H1 (cell line): ENCODE measurements around the gene GDF9. TPM values are rescaled to one million over a fixed set of nuclear protein-coding genes. Genes with fewer than 3 reads are reported as not detected.

Source experiments
- CTCF ChIA-PET: fragments of 300-600 bp; sonication (Branson Sonifier 250); formaldehyde crosslinking; loops from one replicate; lab custom pipeline; 2021; ENCODE audit not compliant: partially characterized antibody; lab: Charles Lee
- POLR2A ChIA-PET: fragments of 300-600 bp; sonication (Branson Sonifier 250); formaldehyde crosslinking; loops from one replicate; lab custom pipeline; 2021; ENCODE audit warnings: inconsistent platforms; ENCODE audit not compliant: partially characterized antibody; lab: Charles Lee
- DNase-seq, 2 experiments: peaks; one replicate each; pipeline versions ENCODE4 v3.0.0 to v3.0.0-alpha.2; 2010 to 2022; ENCODE audit warnings: low spot score in 2 of 2, low read depth in 1 of 2, mixed read lengths in 1 of 2
- FAIRE-seq: peaks from 2 replicates; lab custom pipeline; 2011; peaks lifted over from hg19 to GRCh38; lab: Jason Lieb, UNC
- H2AFZ ChIP-seq: 2 replicates; pipeline ENCODE4 v1.8.1; 2012; ENCODE audit warnings: low read length, inconsistent platforms
- H2AK5ac ChIP-seq: 2 replicates; pipeline ENCODE4 v1.6.1; 2013; ENCODE audit warnings: low read depth, low read length
- H2BK120ac ChIP-seq: replicated peaks from 2 replicates; pipeline ENCODE3; 2013; ENCODE audit warnings: low read depth, low read length, inconsistent platforms
- H2BK12ac ChIP-seq: 2 replicates; pipeline ENCODE4 v1.6.1; 2013; ENCODE audit warnings: low read depth, low read length
- H2BK15ac ChIP-seq: 2 replicates; pipeline ENCODE4 v1.6.1; 2013; ENCODE audit warnings: low read length
- H2BK20ac ChIP-seq: 2 replicates; pipeline ENCODE4 v1.6.1; 2013; ENCODE audit warnings: low read length
- H2BK5ac ChIP-seq: 2 replicates; pipeline ENCODE4 v1.6.1; 2013; ENCODE audit warnings: low read depth, low read length
- H3K14ac ChIP-seq: 2 replicates; pipeline ENCODE4 v1.6.1; 2013; ENCODE audit warnings: inconsistent platforms; ENCODE audit not compliant: insufficient read length
- H3K18ac ChIP-seq: 2 replicates; pipeline ENCODE4 v1.6.1; 2013; ENCODE audit warnings: low read length; ENCODE audit errors: extremely low read depth
- H3K23ac ChIP-seq: 2 replicates; pipeline ENCODE4 v1.6.1; 2013; ENCODE audit warnings: inconsistent platforms; ENCODE audit not compliant: insufficient read length
- H3K23me2 ChIP-seq: 2 replicates; pipeline ENCODE4 v1.6.1; 2013; ENCODE audit warnings: low read depth, low read length
- H3K27ac ChIP-seq: 2 replicates; pipeline ENCODE4 v1.6.1; 2011; ENCODE audit warnings: low read depth, low read length, inconsistent platforms
- H3K27me3 ChIP-seq, 4 experiments: replicated peaks in 1 of 4; 1 replicate in 1 of 4; 2 replicates in 3 of 4; pipeline versions ENCODE4 v1.6.1 to v1.8.1; 2011 to 2013; ENCODE audit warnings: low read length in 3 of 4, mild to moderate bottlenecking in 3 of 4, inconsistent platforms in 2 of 4, mixed read lengths in 2 of 4, moderate library complexity in 1 of 4; ENCODE audit not compliant: control insufficient read depth in 3 of 4, insufficient read depth in 3 of 4; ENCODE audit errors: extremely low read depth in 1 of 4
- H3K36me3 ChIP-seq, 4 experiments: 2 replicates each; pipeline versions ENCODE4 v1.6.1 to v1.8.1; 2011 to 2013; ENCODE audit warnings: mild to moderate bottlenecking in 4 of 4, low read length in 3 of 4, moderate library complexity in 2 of 4, control low read depth in 1 of 4, inconsistent platforms in 1 of 4; ENCODE audit not compliant: insufficient read depth in 4 of 4, control insufficient read depth in 2 of 4
- H3K4ac ChIP-seq: replicated peaks from 2 replicates; pipeline ENCODE3; 2013; ENCODE audit warnings: low read length, low read depth, mixed read lengths, inconsistent platforms; ENCODE audit not compliant: insufficient read length
- H3K4me1 ChIP-seq, 4 experiments: replicated peaks in 1 of 4; 1 replicate in 1 of 4; 2 replicates in 3 of 4; pipeline versions ENCODE4 v1.6.1 to v1.8.1; 2011 to 2013; ENCODE audit warnings: low read length in 3 of 4, inconsistent platforms in 2 of 4, mixed read lengths in 1 of 4; ENCODE audit not compliant: insufficient read depth in 4 of 4, control insufficient read depth in 3 of 4
- H3K4me2 ChIP-seq, 2 experiments: 2 replicates each; pipeline versions ENCODE4 v1.6.1 to v1.8.1; 2011 to 2013; ENCODE audit warnings: low read depth in 2 of 2, low read length in 2 of 2, control low read depth in 1 of 2, inconsistent platforms in 1 of 2, mild to moderate bottlenecking in 1 of 2; ENCODE audit not compliant: insufficient read depth in 1 of 2
- H3K4me3 ChIP-seq, 4 experiments: fragments of 200-600, 300-600 bp in 1 of 4; sonication (generic), shearing (Covaris generic), sonication (Bioruptor Twin) in 1 of 4; 2 replicates each; pipeline versions ENCODE4 v1.5.1 to v1.8.1; 2011 to 2016; ENCODE audit warnings: low read length in 4 of 4, low read depth in 3 of 4, control low read depth in 2 of 4, inconsistent platforms in 2 of 4, mild to moderate bottlenecking in 2 of 4, mixed read lengths in 1 of 4, moderate library complexity in 1 of 4; ENCODE audit not compliant: insufficient read depth in 2 of 4; ENCODE audit errors: extremely low read depth in 1 of 4
- H3K56ac ChIP-seq: replicated peaks from 2 replicates; pipeline ENCODE3; 2013; ENCODE audit warnings: low read depth, mild to moderate bottlenecking, mixed read lengths, low read length, inconsistent platforms; ENCODE audit not compliant: insufficient read length
- H3K79me1 ChIP-seq: 2 replicates; pipeline ENCODE4 v1.6.1; 2013; ENCODE audit warnings: low read depth, low read length, control low read depth
- H3K79me2 ChIP-seq, 2 experiments: 2 replicates each; pipeline versions ENCODE4 v1.6.1 to v1.8.1; 2012 to 2013; ENCODE audit warnings: low read length in 2 of 2, mild to moderate bottlenecking in 2 of 2, inconsistent platforms in 1 of 2; ENCODE audit not compliant: insufficient read depth in 2 of 2, control insufficient read depth in 1 of 2
- H3K9ac ChIP-seq, 4 experiments: replicated peaks in 1 of 4; 1 replicate in 1 of 4; 2 replicates in 3 of 4; pipeline versions ENCODE4 v1.6.1 to v1.8.1; 2011 to 2013; ENCODE audit warnings: low read depth in 3 of 4, low read length in 3 of 4, control low read depth in 2 of 4, mild to moderate bottlenecking in 2 of 4, moderate library complexity in 2 of 4, inconsistent platforms in 1 of 4; ENCODE audit errors: extremely low read depth in 1 of 4
- H3K9me3 ChIP-seq, 2 experiments: 2 replicates each; pipeline versions ENCODE4 v1.6.1 to v1.8.1; 2012 to 2013; ENCODE audit warnings: mild to moderate bottlenecking in 2 of 2, moderate library complexity in 2 of 2, control low read depth in 1 of 2, inconsistent platforms in 1 of 2, low read depth in 1 of 2, low read length in 1 of 2, mixed read lengths in 1 of 2; ENCODE audit not compliant: insufficient read depth in 2 of 2
- H4K20me1 ChIP-seq, 2 experiments: replicated peaks in 1 of 2; 2 replicates each; pipeline versions ENCODE3 to v1.8.1; 2011 to 2013; ENCODE audit warnings: inconsistent platforms in 2 of 2, low read length in 2 of 2, mild to moderate bottlenecking in 1 of 2; ENCODE audit not compliant: insufficient read depth in 2 of 2, control insufficient read depth in 1 of 2
- H4K5ac ChIP-seq: 2 replicates; pipeline ENCODE4 v1.6.1; 2013; ENCODE audit warnings: low read length, low read depth, mixed read lengths, inconsistent platforms; ENCODE audit not compliant: insufficient read length
- H4K8ac ChIP-seq: 2 replicates; pipeline ENCODE4 v1.8.0; 2013; ENCODE audit warnings: mild to moderate bottlenecking, moderate library complexity, low read length, inconsistent platforms; ENCODE audit not compliant: insufficient read depth; ENCODE audit errors: extremely low read depth
- H4K91ac ChIP-seq: replicated peaks from 2 replicates; pipeline ENCODE3; 2013; ENCODE audit warnings: low read length, mixed read lengths, inconsistent platforms; ENCODE audit not compliant: insufficient read length
- RAD21 ChIP-seq, 2 experiments: IDR thresholded peaks in 1 of 2; conservative IDR thresholded peaks in 1 of 2; 2 replicates each; pipeline ENCODE4 v1.6.1; 2011; ENCODE audit warnings: low read depth in 2 of 2, low read length in 2 of 2, improper control_type of control experiment in 1 of 2, inconsistent platforms in 1 of 2, mild to moderate bottlenecking in 1 of 2, moderate library complexity in 1 of 2
- RNF2 ChIP-seq: fragments of 200-900, 300-1000 bp; sonication (generic); IDR thresholded peaks from 2 replicates; pipeline ENCODE4 v1.7.1; 2016; ENCODE audit warnings: borderline replicate concordance, low read depth, mild to moderate bottlenecking, antibody characterized with exemption, low read length; ENCODE audit not compliant: poor library complexity, severe bottlenecking; ENCODE audit errors: missing control alignments
- TAF7 ChIP-seq: optimal IDR thresholded peaks from 2 replicates; pipeline ENCODE3; 2011; ENCODE audit warnings: low read depth, mild to moderate bottlenecking, inconsistent platforms, low read length, moderate library complexity, borderline replicate concordance
- WGBS, 2 experiments: shearing (Covaris generic) in 1 of 2; methylation state at CpG; one replicate each; pipeline versions ENCODE4 v1.1.6 to v1.1.7; 2013 to 2015; ENCODE audit warnings: low lambda C conversion rate in 2 of 2, mixed read lengths in 2 of 2, inconsistent platforms in 1 of 2, low coverage in 1 of 2, missing lambda C conversion rate in 1 of 2; ENCODE audit not compliant: insufficient replicate concordance in 2 of 2, insufficient coverage in 1 of 2, insufficient read length in 1 of 2; ENCODE audit errors: extremely low coverage in 1 of 2, missing lambda C conversion rate in 1 of 2; 5-methylcytosine and 5-hydroxymethylcytosine counted together
- polyA plus RNA-seq, 7 experiments: library from polyadenylated mRNA; depleted of rRNA in 3 of 7; stranded (reverse) in 5 of 7; unstranded in 2 of 7; fragments of >200 nt in 5 of 7; fragments of 200-250 nt in 2 of 7; gene quantifications; 1 replicate in 5 of 7; 2 replicates in 1 of 7; 4 replicates in 1 of 7; pipeline versions ENCODE4 v1.2.1 to v1.2.3, GENCODE V29; 2011 to 2013; ENCODE audit warnings: missing spikeins in 2 of 7, mixed read lengths in 2 of 7
- total RNA-seq: library from RNA; stranded (reverse); fragmentation: NEBNext Ultra II Directional; extraction: Animal tissue kit (Norgen Biotek cat#: 25700); gene quantifications from 2 replicates; pipeline ENCODE4 v1.2.1, GENCODE V29; 2021
- TF ChIP-seq, protein P1 (sequence below), 3 experiments: IDR thresholded peaks; 1 replicate in 2 of 3; 2 replicates in 1 of 3; pipeline versions ENCODE4 v1.5.1 to v1.6.1; 2011; ENCODE audit warnings: low read length in 3 of 3, mild to moderate bottlenecking in 3 of 3, inconsistent platforms in 2 of 3, low read depth in 1 of 3, moderate library complexity in 1 of 3; ENCODE audit not compliant: insufficient read depth in 1 of 3; ENCODE audit errors: control extremely low read depth in 1 of 3

GDF9 gene
- total and polyA plus RNA-seq, 2 of the 8 experiments (the other 6 are each of a cell fraction or from before 2014, with no cell fraction given): 0.14 TPM; not detected in 1

DNA sequence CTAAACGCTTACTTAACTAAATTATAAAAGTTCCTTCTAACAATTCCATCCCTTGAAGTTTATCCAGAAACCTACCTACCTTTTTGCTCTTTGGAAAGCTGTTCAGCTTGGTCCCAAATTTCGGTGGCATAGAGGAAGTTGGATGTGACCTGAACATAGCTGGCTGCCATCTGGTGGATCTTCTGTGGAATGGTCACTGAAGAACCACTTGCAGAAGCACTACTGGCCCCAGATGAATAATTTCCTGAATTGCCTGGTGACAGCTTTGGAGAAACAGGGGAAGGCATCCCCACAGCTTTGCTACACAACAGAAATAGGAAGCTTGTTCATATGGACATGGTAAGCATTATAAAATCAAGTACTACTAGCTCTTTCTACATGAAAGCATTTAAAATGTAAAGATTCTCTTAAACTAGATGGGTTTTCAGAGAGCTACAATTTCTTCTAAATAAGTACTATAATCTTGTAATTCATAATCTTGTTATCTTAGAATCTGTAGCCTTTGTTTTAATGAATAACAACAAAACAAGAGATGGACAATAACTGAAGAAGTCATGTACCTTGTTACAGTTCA, 17.1 kb upstream of the GDF9 start:
- H2AFZ ChIP-seq: no peak overlapping the region
- POLR2A ChIA-PET: interaction anchor here (0.6 to 1.5 kb wide), 6 partner anchors 17 to 1235 kb away, joined by 3 to 8 read pairs (median 3); partner anchors contain the start of genes GDF9 and UQCRQ

More for the DNA sequence above, 17.1 kb upstream of the GDF9 start:
- Histone ChIP-seq H3K27me3 (no peaks in the 10 kb centered on the region), H3K27ac (no peak overlapping the region), H3K79me2 (no peaks in the 10 kb centered on the region), H2BK5ac (no peak overlapping the region), H4K91ac (no peak overlapping the region), H2BK15ac (no peak overlapping the region), H3K9ac (no peak overlapping the region), H3K9me3 (no peaks in the 10 kb centered on the region), H4K5ac (no peak overlapping the region), H2BK120ac (no peak overlapping the region), H4K20me1 (peaks cover 0 to 2% of the 10 kb centered on the region in 2 experiments), H4K8ac (no peak overlapping the region), H3K4ac (no peak overlapping the region), H3K23me2 (no peaks in the 10 kb centered on the region), H2BK20ac (no peak overlapping the region), H3K23ac (no peak overlapping the region), H3K4me2 (no peak overlapping the region), H2BK12ac (no peak overlapping the region), H3K4me3 (no peak overlapping the region), H3K56ac (no peak overlapping the region), H3K36me3 (peaks cover 12 to 70% (median 42%) of the 10 kb centered on the region in 4 experiments), H3K79me1 (no peaks in the 10 kb centered on the region), H3K4me1 (no peaks in the 10 kb centered on the region), H3K18ac (no peak overlapping the region), H3K14ac (no peak overlapping the region), H2AK5ac (no peak overlapping the region)
- no peak for FAIRE-seq
- no peak for DNase-seq
- TF ChIP-seq, protein P1, sequence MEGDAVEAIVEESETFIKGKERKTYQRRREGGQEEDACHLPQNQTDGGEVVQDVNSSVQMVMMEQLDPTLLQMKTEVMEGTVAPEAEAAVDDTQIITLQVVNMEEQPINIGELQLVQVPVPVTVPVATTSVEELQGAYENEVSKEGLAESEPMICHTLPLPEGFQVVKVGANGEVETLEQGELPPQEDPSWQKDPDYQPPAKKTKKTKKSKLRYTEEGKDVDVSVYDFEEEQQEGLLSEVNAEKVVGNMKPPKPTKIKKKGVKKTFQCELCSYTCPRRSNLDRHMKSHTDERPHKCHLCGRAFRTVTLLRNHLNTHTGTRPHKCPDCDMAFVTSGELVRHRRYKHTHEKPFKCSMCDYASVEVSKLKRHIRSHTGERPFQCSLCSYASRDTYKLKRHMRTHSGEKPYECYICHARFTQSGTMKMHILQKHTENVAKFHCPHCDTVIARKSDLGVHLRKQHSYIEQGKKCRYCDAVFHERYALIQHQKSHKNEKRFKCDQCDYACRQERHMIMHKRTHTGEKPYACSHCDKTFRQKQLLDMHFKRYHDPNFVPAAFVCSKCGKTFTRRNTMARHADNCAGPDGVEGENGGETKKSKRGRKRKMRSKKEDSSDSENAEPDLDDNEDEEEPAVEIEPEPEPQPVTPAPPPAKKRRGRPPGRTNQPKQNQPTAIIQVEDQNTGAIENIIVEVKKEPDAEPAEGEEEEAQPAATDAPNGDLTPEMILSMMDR (IDR thresholded peaks at IDR 0.05; ENCODE audit: control extremely low read depth in 1 of 3, insufficient read depth in 1 of 3, low read depth in 1 of 3, low read length in 3 of 3): peak; percentile 34 to 55 (median 53)
- TF ChIP-seq RNF2: no peak
- TF ChIP-seq RAD21 (IDR thresholded peaks at IDR 0.05 in 1 of 2, conservative IDR thresholded peaks at IDR 0.05 in 1 of 2; ENCODE audit: low read depth in 2 of 2, low read length in 2 of 2): peak; percentile 55 to 59
- no peak for TF ChIP-seq TAF7
- CTCF ChIA-PET: interaction anchor here (0.6 to 2.6 kb wide), 15 partner anchors 10 to 901 kb away, joined by 3 to 10 read pairs (median 4); partner anchors contain the start of genes GDF9, LEAP2 and UQCRQ
- WGBS, 2 experiments: 83% methylated on average over 2 of the region's 2 CpGs; no CpG with 5 or more reads in 1 of the 2 experiments
